GM23248 (cell line): ENCODE data around the gene PIGT. TPM values are rescaled to one million over a fixed set of nuclear protein-coding genes. Genes with fewer than 3 reads are reported as not detected.

Source experiments
- DNase-seq: peaks from one replicate; pipeline ENCODE4 v3.0.0-alpha.2; 2015
- H2AFZ ChIP-seq: fragments of 200-600 bp; sonication (generic); 2 replicates; pipeline ENCODE4 v1.6.1; 2016; ENCODE audit warnings: antibody characterized with exemption
- H3F3A ChIP-seq: fragments of 200-600 bp; sonication (generic); 2 replicates; pipeline ENCODE4 v1.6.1; 2016; ENCODE audit warnings: mild to moderate bottlenecking, antibody characterized with exemption, mixed run types; ENCODE audit not compliant: insufficient read depth
- H3K27ac ChIP-seq: fragments of 200-600 bp; sonication (generic); 2 replicates; pipeline ENCODE4 v1.5.1; 2016; ENCODE audit warnings: mild to moderate bottlenecking
- H3K27me3 ChIP-seq: fragments of 200-600 bp; sonication (generic); replicated peaks from 2 replicates; pipeline ENCODE4 v1.6.1; 2016; ENCODE audit warnings: mild to moderate bottlenecking; ENCODE audit not compliant: insufficient read depth
- H3K36me3 ChIP-seq: fragments of 200-600 bp; sonication (generic); 2 replicates; pipeline ENCODE4 v1.6.1; 2016; ENCODE audit warnings: low read depth, mild to moderate bottlenecking
- H3K4me1 ChIP-seq: fragments of 200-600 bp; sonication (generic); 2 replicates; pipeline ENCODE4 v1.6.1; 2016; ENCODE audit warnings: mild to moderate bottlenecking; ENCODE audit not compliant: insufficient read depth
- H3K4me2 ChIP-seq: fragments of 200-600 bp; sonication (generic); one replicate; pipeline ENCODE4 v1.6.1; 2016; ENCODE audit warnings: mild to moderate bottlenecking; ENCODE audit not compliant: unreplicated experiment
- H3K4me3 ChIP-seq: fragments of 200-600 bp; sonication (generic); 2 replicates; pipeline ENCODE4 v1.5.1; 2016; ENCODE audit warnings: mild to moderate bottlenecking
- H3K79me2 ChIP-seq: fragments of 200-600 bp; sonication (generic); 2 replicates; pipeline ENCODE4 v1.6.1; 2016; ENCODE audit warnings: mild to moderate bottlenecking; ENCODE audit not compliant: insufficient read depth
- H3K9ac ChIP-seq: fragments of 200-600 bp; sonication (generic); 2 replicates; pipeline ENCODE4 v1.6.1; 2016; ENCODE audit warnings: mild to moderate bottlenecking
- H3K9me2 ChIP-seq: fragments of 200-600 bp; sonication (generic); 2 replicates; pipeline ENCODE4 v1.6.1; 2016; ENCODE audit warnings: mixed run types, mild to moderate bottlenecking, moderate library complexity; ENCODE audit not compliant: insufficient read depth
- H3K9me3 ChIP-seq: fragments of 200-600 bp; sonication (generic); one replicate; pipeline ENCODE4 v1.6.1; 2017; ENCODE audit warnings: low read depth
- H4K20me1 ChIP-seq: fragments of 200-600 bp; sonication (generic); 2 replicates; pipeline ENCODE4 v1.6.0; 2016; ENCODE audit not compliant: insufficient read depth
- EZH2 ChIP-seq: fragments of 200-600 bp; sonication (generic); IDR thresholded peaks from 2 replicates; pipeline ENCODE4 v1.6.1; 2018; ENCODE audit warnings: antibody characterized with exemption, mild to moderate bottlenecking; ENCODE audit not compliant: insufficient read depth, poor library complexity, severe bottlenecking
- EZH2phosphoT487 ChIP-seq: fragments of 200-600 bp; sonication (generic); IDR thresholded peaks from 2 replicates; pipeline ENCODE4 v1.6.1; 2018; ENCODE audit warnings: antibody characterized with exemption, moderate library complexity, mild to moderate bottlenecking, low read depth; ENCODE audit not compliant: insufficient read depth
- WGBS, 2 experiments: methylation state at CpG; one replicate each; pipeline ENCODE4 v1.1.6; 2015 to 2017; ENCODE audit warnings: low lambda C conversion rate in 2 of 2, low coverage in 1 of 2; ENCODE audit errors: missing lambda C conversion rate in 2 of 2; 5-methylcytosine and 5-hydroxymethylcytosine counted together
- in situ Hi-C: fragments of 300-500 bp; cut with MboI; formaldehyde crosslinking; loops from 2 replicates; pipeline ENCODE4 v1.15.0; 2020
- polyA plus RNA-seq: library from polyadenylated mRNA; unstranded; fragments of >200 nt; fragmentation: Nextera tagmentation; extraction: Ambion mirVana; gene quantifications from 2 replicates; pipeline ENCODE4 v1.2.1, GENCODE V29; 2016
- total RNA-seq: library from RNA; depleted of rRNA; stranded (reverse); fragments of >200 nt; shearing (Covaris generic); gene quantifications from 2 replicates; pipeline ENCODE4 v1.2.3, GENCODE V29; 2014

PIGT gene
- total and polyA plus RNA-seq, 2 experiments from 2014 or later = 138 to 190 TPM

DNA sequence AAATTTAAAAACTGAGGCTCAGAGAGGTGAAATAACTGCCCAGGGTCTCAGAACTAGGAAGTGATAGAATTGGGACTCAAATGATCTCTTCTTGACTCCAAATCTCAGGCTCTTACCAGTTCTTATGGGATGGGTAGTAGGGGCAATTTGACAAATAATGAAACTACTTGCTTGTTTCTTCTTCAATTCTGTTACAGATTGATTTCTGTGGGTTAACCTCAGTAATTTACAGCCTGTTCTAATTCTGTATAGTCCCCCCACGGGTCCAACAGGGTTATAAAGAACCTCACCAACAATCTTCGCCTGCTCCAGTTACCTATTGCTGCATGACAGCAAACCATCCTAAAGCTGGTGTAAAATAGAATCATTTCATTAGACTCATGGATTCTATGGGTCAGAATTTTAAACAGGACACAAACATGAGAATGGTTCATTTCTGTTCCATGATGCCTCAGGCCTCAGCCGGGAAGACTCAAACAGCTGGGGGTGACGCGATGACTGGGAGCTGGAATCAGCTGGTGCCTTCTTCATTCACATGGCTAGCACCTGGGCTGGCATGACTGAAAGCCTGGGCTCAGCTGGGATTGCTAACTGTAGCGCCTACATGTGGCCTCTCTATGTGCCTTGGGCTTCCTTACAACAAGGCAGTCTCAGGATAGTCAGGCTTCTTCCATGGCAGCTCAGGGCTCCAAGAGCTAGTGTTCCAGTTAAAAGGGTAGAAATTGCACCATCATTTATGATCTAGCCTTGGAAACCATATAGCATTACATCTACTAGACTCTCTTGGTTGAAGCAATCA, 47.0 kb downstream of the PIGT start:
- no peaks in the 10 kb centered on the region for H3K36me3 ChIP-seq
- H2AFZ ChIP-seq = no peak overlapping the region
- TF ChIP-seq EZH2 = no peak
- TF ChIP-seq EZH2phosphoT487 = no peak
- H3K27ac ChIP-seq = no peak overlapping the region
- no peak for DNase-seq
- no peak overlapping the region for H3K4me3 ChIP-seq
- H3K9ac ChIP-seq = no peak overlapping the region
- H4K20me1 ChIP-seq = no peaks in the 10 kb centered on the region
- H3K27me3 ChIP-seq = peaks cover 82% of the 10 kb centered on the region
- no peak overlapping the region for H3K4me2 ChIP-seq
- 52 to 59% methylated on average over 6 of the region's 6 CpGs for WGBS, 2 experiments
- no peaks in the 10 kb centered on the region for H3K79me2 ChIP-seq
- H3F3A ChIP-seq = no peaks in the 10 kb centered on the region
- in situ Hi-C loops = loop anchor here (25.0 kb wide), 1 partner anchor 299 kb away; no protein-coding TSS in a partner anchor
- H3K9me3 ChIP-seq = no peaks in the 10 kb centered on the region
- no peaks in the 10 kb centered on the region for H3K9me2 ChIP-seq
- H3K4me1 ChIP-seq = no peaks in the 10 kb centered on the region

- Histone ChIP-seq H4K20me1 (no peaks in the 10 kb centered on the region), H3K36me3 (no peaks in the 10 kb centered on the region), H3F3A (no peaks in the 10 kb centered on the region), H3K4me3 (no peak overlapping the region), H3K9ac (no peak overlapping the region), H3K9me3 (no peaks in the 10 kb centered on the region), H3K4me1 (no peaks in the 10 kb centered on the region), H2AFZ (no peak overlapping the region), H3K9me2 (no peaks in the 10 kb centered on the region), H3K79me2 (no peaks in the 10 kb centered on the region), H3K4me2 (no peak overlapping the region), H3K27me3 (peaks cover 87% of the 10 kb centered on the region), H3K27ac (no peak overlapping the region)
- WGBS, 2 experiments = 16 to 17% methylated on average over 4 of the region's 4 CpGs
- DNase-seq = no peak
- no peak for TF ChIP-seq EZH2phosphoT487
- TF ChIP-seq EZH2 = no peak
- in situ Hi-C loops = loop anchor here (25.0 kb wide), 1 partner anchor 299 kb away; no protein-coding TSS in a partner anchor
These were observed 47.8 kb downstream of the PIGT start for GRCh38 chr20:45463709-45464108.

DNA sequence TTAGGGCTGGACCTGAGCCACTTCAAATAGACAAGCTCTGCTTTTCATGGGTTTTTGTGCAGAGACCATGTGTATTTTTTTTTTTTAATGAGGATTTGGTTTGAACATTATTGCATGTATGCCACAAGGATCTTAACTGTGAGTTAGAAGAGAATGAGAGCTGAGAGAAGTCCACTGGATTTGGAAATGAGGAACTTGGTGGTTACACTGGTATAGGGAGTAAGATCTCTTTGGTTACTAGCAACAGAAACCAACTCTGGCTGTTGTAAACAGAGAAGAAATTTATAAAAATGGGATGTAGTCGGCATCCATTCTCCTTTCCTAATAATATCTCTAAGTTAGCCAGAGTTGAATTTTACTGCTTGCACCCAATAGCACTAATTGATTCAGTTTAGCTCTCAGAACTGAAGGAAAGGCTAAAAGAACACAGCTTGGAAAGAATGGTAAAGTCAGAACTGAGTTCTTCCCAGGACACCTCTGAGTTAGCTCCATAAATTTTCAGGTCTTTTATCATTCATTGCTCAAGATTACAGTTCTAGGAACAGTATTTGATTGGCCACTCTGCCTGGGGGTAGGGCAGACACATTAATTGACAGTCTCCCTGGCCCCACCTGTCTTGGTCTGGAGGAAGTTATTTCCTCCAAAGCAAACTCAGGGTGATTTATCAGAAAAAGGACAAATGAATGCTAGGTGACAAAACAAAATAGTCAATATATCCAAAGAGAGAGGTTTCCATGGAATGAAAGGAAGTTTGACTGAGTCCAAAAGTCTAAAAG, 49.7 kb downstream of the PIGT start:
- Histone ChIP-seq H3K9me3 (no peaks in the 10 kb centered on the region), H3K9me2 (no peaks in the 10 kb centered on the region), H3K27me3 (peaks cover 87% of the 10 kb centered on the region), H3F3A (no peaks in the 10 kb centered on the region), H3K9ac (no peak overlapping the region), H4K20me1 (no peaks in the 10 kb centered on the region), H3K79me2 (no peaks in the 10 kb centered on the region), H2AFZ (no peak overlapping the region), H3K4me2 (no peak overlapping the region), H3K4me3 (no peak overlapping the region), H3K4me1 (no peaks in the 10 kb centered on the region), H3K36me3 (no peaks in the 10 kb centered on the region), H3K27ac (no peak overlapping the region)
- TF ChIP-seq EZH2 = no peak
- no peak for TF ChIP-seq EZH2phosphoT487
- in situ Hi-C loops = loop anchor here (25.0 kb wide), 1 partner anchor 297 kb away; no protein-coding TSS in a partner anchor
- WGBS, 2 experiments = 26 to 43% methylated on average over 1 of the region's 1 CpG
- DNase-seq = no peak

DNA sequence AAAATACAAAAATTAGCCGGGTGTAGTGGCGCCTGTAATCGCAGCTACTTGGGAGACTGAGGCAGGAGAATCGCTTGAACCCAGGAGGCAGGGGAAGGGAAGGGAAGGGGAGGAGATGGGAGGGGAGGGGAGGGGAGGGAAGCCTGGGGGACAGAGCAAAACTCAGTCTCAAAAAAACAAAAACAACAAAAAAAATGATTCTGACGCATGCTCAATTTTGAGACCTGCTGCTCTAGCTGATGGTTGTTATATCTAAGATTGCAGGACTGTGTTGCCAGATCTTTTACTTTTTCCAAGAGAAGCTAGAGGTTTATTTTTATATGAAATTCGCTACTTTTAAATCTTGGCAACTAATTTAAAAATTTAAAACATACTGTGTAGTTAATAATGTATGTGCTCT, 51.2 kb downstream of the PIGT start:
- Histone ChIP-seq H3K79me2 (no peaks in the 10 kb centered on the region), H4K20me1 (no peaks in the 10 kb centered on the region), H3K9me3 (no peaks in the 10 kb centered on the region), H3K36me3 (no peaks in the 10 kb centered on the region), H3K4me3 (no peak overlapping the region), H2AFZ (no peak overlapping the region), H3K9ac (no peak overlapping the region), H3K4me1 (no peaks in the 10 kb centered on the region), H3K27me3 (peaks cover 88% of the 10 kb centered on the region), H3K9me2 (no peaks in the 10 kb centered on the region), H3K4me2 (no peak overlapping the region), H3F3A (no peaks in the 10 kb centered on the region), H3K27ac (no peak overlapping the region)
- no peak for DNase-seq
- in situ Hi-C loops = loop anchor here (25.0 kb wide), 1 partner anchor 295 kb away; no protein-coding TSS in a partner anchor
- TF ChIP-seq EZH2 = no peak
- TF ChIP-seq EZH2phosphoT487 = no peak
- WGBS, 2 experiments = 70 to 74% methylated on average over 5 to 6 of the region's 6 CpGs
